MG63 (cell line): ENCODE results near the gene WDR89. TPM values are rescaled to one million over a fixed set of nuclear protein-coding genes. Genes with fewer than 3 reads are reported as not detected.

ENCODE experiments used
- DNase-seq: peaks from one replicate; pipeline ENCODE4 v3.0.0-alpha.2; 2020
- H3K27me3 ChIP-seq: fragments of 250-450 bp; sonication (Bioruptor Pico); 2 replicates; pipeline ENCODE4 v1.5.1; 2020; ENCODE audit warnings: mild to moderate bottlenecking, moderate library complexity
- H3K36me3 ChIP-seq: fragments of 250-450 bp; sonication (Bioruptor Pico); 2 replicates; pipeline ENCODE4 v1.5.1; 2020; ENCODE audit warnings: mild to moderate bottlenecking, moderate library complexity
- H3K4me3 ChIP-seq: fragments of 250-450 bp; sonication (Bioruptor Pico); 2 replicates; pipeline ENCODE4 v1.5.1; 2020; ENCODE audit warnings: mild to moderate bottlenecking, moderate library complexity
- H3K9me3 ChIP-seq: fragments of 250-450 bp; sonication (Bioruptor Pico); 2 replicates; pipeline ENCODE4 v1.5.1; 2020; ENCODE audit warnings: mild to moderate bottlenecking, moderate library complexity
- total RNA-seq: library from RNA; depleted of rRNA; stranded (reverse); fragments of >200 nt; shearing (Covaris generic); gene quantifications from 2 replicates; pipeline ENCODE4 v1.2.3, GENCODE V29; 2014; ENCODE audit warnings: low replicate concordance; rRNA removed

The WDR89 gene
- total RNA-seq, 1 experiment from 2014 or later = 22.9 TPM

DNA sequence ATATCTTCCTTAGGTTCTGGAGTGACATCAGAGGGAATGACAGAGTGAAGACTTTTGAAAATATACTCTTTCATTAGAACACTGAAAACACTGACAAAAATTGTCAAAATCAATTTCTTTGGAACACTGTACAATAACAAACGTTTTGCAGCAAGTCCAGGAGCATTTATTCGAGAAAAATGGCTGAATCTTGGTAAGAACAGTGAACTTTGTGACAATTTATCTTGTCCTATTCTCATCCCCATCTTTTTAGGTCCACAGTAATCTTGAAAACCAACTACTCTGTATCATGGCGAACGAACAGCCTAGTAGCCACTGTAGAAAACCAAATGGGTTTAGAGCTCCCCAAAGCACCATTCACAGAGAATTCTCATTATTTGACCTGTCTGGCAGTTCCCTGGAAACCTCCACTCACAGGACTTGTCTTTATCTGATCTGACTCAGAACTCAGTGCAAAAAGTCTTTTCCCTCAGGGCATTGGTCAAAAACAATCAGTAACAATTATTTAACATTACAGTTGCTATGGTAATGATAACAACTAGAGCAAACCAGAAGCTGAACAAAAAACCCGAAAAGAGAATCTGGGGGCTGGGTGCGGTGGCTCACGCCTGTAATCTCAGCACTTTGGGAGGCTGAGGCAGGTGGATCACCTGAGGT, 78.2 kb downstream of the WDR89 start:
- no peaks in the 10 kb centered on the region for H3K36me3 ChIP-seq
- H3K9me3 ChIP-seq = no peaks in the 10 kb centered on the region
- DNase-seq = no peak
- H3K4me3 ChIP-seq = no peak overlapping the region
- no peaks in the 10 kb centered on the region for H3K27me3 ChIP-seq

DNA sequence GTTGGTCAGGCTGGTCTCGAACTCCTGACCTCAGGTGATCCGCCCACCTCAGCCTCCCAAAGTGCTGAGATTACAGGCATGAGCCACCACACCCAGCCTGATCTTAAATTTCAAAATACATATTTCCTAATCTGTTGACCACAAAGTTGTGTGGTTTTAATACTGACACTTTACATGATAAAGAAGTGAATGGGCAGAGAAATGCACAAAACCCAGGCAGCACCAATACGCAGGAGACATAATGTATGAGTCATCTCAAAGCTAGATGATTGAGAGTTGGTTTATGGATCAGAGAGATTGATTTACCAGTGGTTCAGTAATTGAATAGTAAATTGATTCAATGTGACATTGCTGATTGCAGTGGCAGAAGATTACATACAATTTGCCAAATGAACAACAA, 79.3 kb downstream of the WDR89 start:
- no peaks in the 10 kb centered on the region for H3K36me3 ChIP-seq
- H3K9me3 ChIP-seq = no peaks in the 10 kb centered on the region
- no peak overlapping the region for H3K4me3 ChIP-seq
- H3K27me3 ChIP-seq = no peaks in the 10 kb centered on the region
- DNase-seq = no peak

DNA sequence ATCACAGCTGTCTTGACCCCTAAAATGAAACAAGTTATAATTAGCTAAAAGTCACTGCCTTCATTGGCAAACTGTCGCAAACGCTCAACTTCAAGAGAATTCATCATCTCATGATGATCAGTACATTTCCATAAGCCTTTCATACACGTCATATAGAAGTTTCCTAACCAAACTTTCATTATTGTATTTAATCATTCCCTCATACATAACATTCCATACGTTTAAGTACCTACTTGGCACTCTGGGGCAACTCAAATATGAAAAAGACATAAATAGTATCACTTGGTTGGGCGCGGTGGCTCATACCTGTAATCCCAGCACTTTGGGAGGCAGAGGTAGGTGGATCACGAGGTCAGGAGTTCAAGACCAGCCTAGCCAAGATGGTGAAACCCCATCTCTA, 86.1 kb downstream of the WDR89 start:
- H3K36me3 ChIP-seq = no peaks in the 10 kb centered on the region
- DNase-seq = no peak
- H3K4me3 ChIP-seq = no peak overlapping the region
- H3K9me3 ChIP-seq = no peaks in the 10 kb centered on the region
- no peaks in the 10 kb centered on the region for H3K27me3 ChIP-seq

DNA sequence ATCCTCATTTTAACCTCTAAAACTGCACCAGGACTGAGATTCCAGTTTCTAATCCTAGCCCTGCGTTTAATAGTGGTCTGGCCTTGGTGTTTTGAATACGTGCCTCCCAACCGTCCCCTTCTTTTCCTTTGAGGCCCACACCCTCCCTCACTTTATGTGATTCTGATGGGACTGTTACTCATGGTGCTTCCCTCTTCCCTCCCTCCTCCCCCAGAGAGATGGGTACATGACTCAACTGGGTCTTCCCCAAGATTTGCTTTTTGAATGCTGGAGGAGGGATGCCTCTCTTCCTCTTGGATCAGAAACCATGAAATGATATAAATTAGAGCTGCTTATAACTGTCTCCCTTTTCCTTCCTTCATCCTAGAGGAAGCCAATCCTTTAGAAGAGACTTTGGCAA, 90.3 kb downstream of the WDR89 start:
- peak; percentile 21 for DNase-seq
- no peak overlapping the region for H3K4me3 ChIP-seq
- H3K9me3 ChIP-seq = no peaks in the 10 kb centered on the region
- H3K36me3 ChIP-seq = no peaks in the 10 kb centered on the region
- H3K27me3 ChIP-seq = no peaks in the 10 kb centered on the region

DNA sequence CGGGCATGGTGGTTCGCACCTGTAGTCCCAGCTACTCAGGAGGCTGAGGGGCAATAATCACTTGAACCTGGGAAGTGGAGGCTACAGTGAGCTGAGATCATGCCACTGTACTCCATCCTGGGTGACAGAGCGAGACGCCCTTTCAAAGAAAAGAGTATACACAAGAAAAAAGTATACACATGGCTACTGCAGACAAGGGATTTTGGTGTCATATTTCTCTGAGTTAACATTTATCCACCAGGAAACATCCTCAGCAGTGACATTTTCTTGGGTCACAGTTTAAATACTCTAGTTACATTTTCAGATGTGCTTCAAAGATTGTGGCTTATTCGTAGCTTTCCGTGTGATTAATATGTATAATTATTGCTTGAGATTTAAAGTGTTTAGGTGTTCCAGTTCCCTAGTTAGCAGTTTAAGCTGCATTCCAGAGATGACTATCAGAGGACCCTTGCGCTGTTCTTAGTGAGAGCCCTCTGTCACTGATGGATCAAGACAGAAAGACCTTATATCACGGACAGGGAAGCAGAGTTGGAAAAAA, 93.8 kb downstream of the WDR89 start:
- Histone ChIP-seq H3K36me3 (no peaks in the 10 kb centered on the region), H3K27me3 (no peaks in the 10 kb centered on the region), H3K4me3 (no peak overlapping the region), H3K9me3 (no peaks in the 10 kb centered on the region)
- no peak for DNase-seq

Other genes with a start within 250 kb of the WDR89 start
- gene PPP2R5E, start 98.5 kb downstream of the WDR89 start, total RNA-seq = 9.2 and 13.2 TPM in 2 replicates
- gene SGPP1, start 86.2 kb upstream of the WDR89 start, total RNA-seq = 17.1 and 18.0 TPM in 2 replicates
- 2.6 and 8.2 TPM in 2 replicates for gene SYNE2, start 211.1 kb upstream of the WDR89 start, total RNA-seq